Suprapubic skin (tissue), 3 donors: ENCODE data around the gene MED13L.

Source experiments
- CTCF ChIP-seq, 2 donors: fragments of 200-600 bp in 1 of 2; fragments of 450-650 bp in 1 of 2; sonication (generic) in 1 of 2; IDR thresholded peaks; one replicate each; pipeline ENCODE4 v1.5.1; 2016 to 2019; ENCODE audit warnings: antibody characterized with exemption in 2 of 2, mild to moderate bottlenecking in 1 of 2, moderate library complexity in 1 of 2
- POLR2AphosphoS5 ChIP-seq, 3 donors: sonication (generic); formaldehyde crosslinking; IDR thresholded peaks; one replicate each; pipeline ENCODE4 v1.6.1; 2017; ENCODE audit warnings: antibody characterized with exemption in 3 of 3

DNA sequence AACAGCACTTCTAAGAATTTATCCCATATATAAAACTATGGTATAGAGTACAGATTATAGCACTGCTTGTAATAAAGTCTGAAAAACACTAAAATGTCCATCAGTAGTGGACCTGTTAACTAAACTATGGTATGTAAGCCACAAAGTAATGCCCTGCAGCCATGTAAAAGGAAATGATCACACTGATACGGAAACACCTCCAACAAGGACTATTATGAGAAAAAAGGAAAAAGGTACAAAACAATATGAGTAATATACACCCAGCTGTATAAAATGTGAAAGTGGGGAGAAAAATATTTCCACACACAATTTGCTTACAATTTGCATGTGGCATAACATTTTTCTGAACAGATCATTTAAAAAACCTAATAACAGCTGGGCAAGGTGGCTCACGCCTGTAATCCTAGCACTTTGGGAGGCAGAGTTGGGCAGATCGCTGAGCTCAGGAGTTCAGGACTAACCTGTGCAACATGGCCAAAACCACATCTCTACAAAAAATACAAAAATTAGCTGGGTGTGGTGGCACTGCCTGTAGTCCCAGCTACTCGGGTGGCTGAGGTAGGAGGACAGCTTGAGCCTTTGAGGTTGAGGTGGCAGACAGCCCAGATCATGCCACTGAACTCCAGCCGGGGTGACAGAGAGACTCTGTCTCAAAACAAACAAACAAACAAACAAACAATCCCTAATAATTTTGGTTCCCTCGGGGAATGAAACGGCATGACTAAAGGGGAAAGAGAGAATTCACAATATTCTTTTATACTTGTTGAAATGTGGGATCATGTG lies 250.5 kb downstream of the MED13L start:
- no peak for TF ChIP-seq CTCF (IDR thresholded peaks at IDR 0.05)
- no peak for TF ChIP-seq POLR2AphosphoS5 (IDR thresholded peaks at IDR 0.05)
